Measurements from ENCODE around the gene TSNAXIP1.

DNA sequence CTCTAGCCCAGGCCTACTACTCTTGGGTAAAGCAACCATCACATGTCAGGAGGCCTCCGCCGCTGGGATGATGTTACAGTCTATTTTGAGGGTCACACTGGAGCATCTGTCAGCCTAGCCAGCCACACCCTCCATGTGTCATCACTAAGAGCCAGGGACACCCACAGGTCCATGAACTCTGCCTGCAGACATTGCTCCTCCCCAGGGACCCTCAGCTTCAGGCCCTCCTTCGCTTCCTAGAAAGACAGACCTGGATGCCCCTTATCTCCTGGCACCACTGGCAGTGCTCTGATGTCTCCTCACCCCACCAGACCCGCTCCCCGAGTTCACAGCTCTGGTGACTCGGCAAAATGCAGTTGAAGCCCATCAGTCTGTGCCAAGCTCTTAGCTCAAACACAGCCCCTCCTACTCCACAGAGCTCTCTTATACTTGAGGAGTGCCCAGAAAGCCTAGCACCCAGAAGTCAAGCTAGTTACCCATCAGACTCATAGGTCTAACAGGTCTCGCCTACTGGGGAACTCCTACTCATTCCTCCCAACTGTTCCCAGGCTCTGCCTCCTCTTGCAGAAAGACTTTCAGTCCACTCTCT, 6.3 kb upstream of the TSNAXIP1 start:
- TF ChIP-seq, protein P1, sequence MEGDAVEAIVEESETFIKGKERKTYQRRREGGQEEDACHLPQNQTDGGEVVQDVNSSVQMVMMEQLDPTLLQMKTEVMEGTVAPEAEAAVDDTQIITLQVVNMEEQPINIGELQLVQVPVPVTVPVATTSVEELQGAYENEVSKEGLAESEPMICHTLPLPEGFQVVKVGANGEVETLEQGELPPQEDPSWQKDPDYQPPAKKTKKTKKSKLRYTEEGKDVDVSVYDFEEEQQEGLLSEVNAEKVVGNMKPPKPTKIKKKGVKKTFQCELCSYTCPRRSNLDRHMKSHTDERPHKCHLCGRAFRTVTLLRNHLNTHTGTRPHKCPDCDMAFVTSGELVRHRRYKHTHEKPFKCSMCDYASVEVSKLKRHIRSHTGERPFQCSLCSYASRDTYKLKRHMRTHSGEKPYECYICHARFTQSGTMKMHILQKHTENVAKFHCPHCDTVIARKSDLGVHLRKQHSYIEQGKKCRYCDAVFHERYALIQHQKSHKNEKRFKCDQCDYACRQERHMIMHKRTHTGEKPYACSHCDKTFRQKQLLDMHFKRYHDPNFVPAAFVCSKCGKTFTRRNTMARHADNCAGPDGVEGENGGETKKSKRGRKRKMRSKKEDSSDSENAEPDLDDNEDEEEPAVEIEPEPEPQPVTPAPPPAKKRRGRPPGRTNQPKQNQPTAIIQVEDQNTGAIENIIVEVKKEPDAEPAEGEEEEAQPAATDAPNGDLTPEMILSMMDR (conservative IDR thresholded peaks at IDR 0.05 in 1 of 2, IDR thresholded peaks at IDR 0.05 in 1 of 2; ENCODE audit: extremely low read depth in 1 of 2, insufficient read depth in 1 of 2, low read depth in 1 of 2, low read length in 2 of 2), result no peak
- no peak for TF ChIP-seq EZH2 (IDR thresholded peaks at IDR 0.05; ENCODE audit: borderline replicate concordance, low read length)

Data from mammary epithelial cell (primary cell).